ENCODE data around the gene PTGES2. TPM values are rescaled to one million over a fixed set of nuclear protein-coding genes. Genes with fewer than 3 reads are reported as not detected.

Gene PTGES2
- total RNA-seq, 2 experiments from 2014 or later: 51.8 to 53.2 TPM

- Mint-ChIP-seq H3K27me3 (no peaks in the 10 kb centered on the region), H3K4me3 (no peak overlapping the region), H3K9me3 (no peaks in the 10 kb centered on the region), H3K4me1 (peaks cover 3% of the 10 kb centered on the region), H3K27ac (peak overlapping the region; percentile 34), H3K36me3 (no peaks in the 10 kb centered on the region)
- POLR2A ChIA-PET: no interaction called here
- DNase-seq: no peak
- no peak for ATAC-seq (ENCODE audit: low read depth)
Observed at GRCh38 chr9:128149951-128150593, 22.5 kb upstream of the PTGES2 start.

- DNase-seq (no peak), ATAC-seq (ENCODE audit: low read depth) (no peak)
- H3K4me3 Mint-ChIP-seq: no peak within 1 kb of the TSS
- H3K27me3 Mint-ChIP-seq: no peaks in the 10 kb centered on the region
- POLR2A ChIA-PET: no interaction called here
- peaks cover 3% of the 10 kb centered on the region for H3K4me1 Mint-ChIP-seq
- peak within 1 kb of the TSS; percentile 34 for H3K27ac Mint-ChIP-seq
- H3K36me3 Mint-ChIP-seq: no peaks in the 10 kb centered on the region
- H3K9me3 Mint-ChIP-seq: no peaks in the 10 kb centered on the region
Observed at GRCh38 chr9:128149001-128149701, 21.6 kb upstream of the PTGES2 start, which contains the start of gene LCN2. TSS of gene LCN2 (plus strand) at chr9:128149453. CDS start at chr9:128149526, 73 bp downstream.

- no peaks in the 10 kb centered on the region for H3K9me3 Mint-ChIP-seq
- no peaks in the 10 kb centered on the region for H3K36me3 Mint-ChIP-seq
- peaks cover 3% of the 10 kb centered on the region for H3K4me1 Mint-ChIP-seq
- ATAC-seq (ENCODE audit: low read depth): no peak
- H3K27me3 Mint-ChIP-seq: no peaks in the 10 kb centered on the region
- DNase-seq: no peak
- H3K27ac Mint-ChIP-seq: no peak overlapping the region
- H3K4me3 Mint-ChIP-seq: no peak overlapping the region
- POLR2A ChIA-PET: no interaction called here
Observed at GRCh38 chr9:128148509-128149000, 21.0 kb upstream of the PTGES2 start.

- Mint-ChIP-seq H3K4me1 (peaks cover 12% of the 10 kb centered on the region), H3K4me3 (no peak overlapping the region), H3K27ac (no peak overlapping the region), H3K36me3 (peaks cover 2% of the 10 kb centered on the region), H3K9me3 (peaks cover 1% of the 10 kb centered on the region), H3K27me3 (no peaks in the 10 kb centered on the region)
- POLR2A ChIA-PET: no interaction called here
- DNase-seq: no peak
- no peak for ATAC-seq (ENCODE audit: low read depth)
Observed at GRCh38 chr9:128146591-128147120, 19.1 kb upstream of the PTGES2 start.

GRCh38 chr9:128145951-128146351 is 18.4 kb upstream of the PTGES2 start:
- Mint-ChIP-seq H3K36me3 (peaks cover 2% of the 10 kb centered on the region), H3K4me3 (no peak overlapping the region), H3K27ac (no peak overlapping the region), H3K4me1 (peaks cover 12% of the 10 kb centered on the region), H3K27me3 (no peaks in the 10 kb centered on the region), H3K9me3 (peaks cover 1% of the 10 kb centered on the region)
- DNase-seq (no peak), ATAC-seq (ENCODE audit: low read depth) (no peak)
- POLR2A ChIA-PET: no interaction called here

- DNase-seq: no peak
- Mint-ChIP-seq H3K27ac (no peak overlapping the region), H3K4me1 (peaks cover 12% of the 10 kb centered on the region), H3K36me3 (peaks cover 2% of the 10 kb centered on the region), H3K4me3 (no peak overlapping the region), H3K27me3 (no peaks in the 10 kb centered on the region), H3K9me3 (peaks cover 1% of the 10 kb centered on the region)
- POLR2A ChIA-PET: no interaction called here
- no peak for ATAC-seq (ENCODE audit: low read depth)
Observed at GRCh38 chr9:128145536-128145935, 18.0 kb upstream of the PTGES2 start.

- DNase-seq (no peak), ATAC-seq (ENCODE audit: low read depth) (no peak)
- Mint-ChIP-seq H3K27me3 (no peaks in the 10 kb centered on the region), H3K27ac (no peak overlapping the region), H3K4me3 (no peak overlapping the region), H3K9me3 (peaks cover 1% of the 10 kb centered on the region), H3K36me3 (peaks cover 2% of the 10 kb centered on the region), H3K4me1 (peaks cover 9% of the 10 kb centered on the region)
- POLR2A ChIA-PET: interaction anchor here (0.6 kb wide), 1 partner anchor 350 kb away, joined by 4 read pairs; no protein-coding TSS in a partner anchor
Observed at GRCh38 chr9:128144239-128145181, 17.0 kb upstream of the PTGES2 start.

- ATAC-seq (ENCODE audit: low read depth) (no peak), DNase-seq (no peak)
- Mint-ChIP-seq H3K4me1 (peaks cover 9% of the 10 kb centered on the region), H3K36me3 (peaks cover 2% of the 10 kb centered on the region), H3K4me3 (no peak overlapping the region), H3K27ac (peak overlapping the region; percentile 79), H3K9me3 (peaks cover 1% of the 10 kb centered on the region), H3K27me3 (no peaks in the 10 kb centered on the region)
- POLR2A ChIA-PET: interaction anchor here (0.6 to 2.2 kb wide), 2 partner anchors 16 to 349 kb away, joined by 4 to 7 read pairs; partner anchors contain the start of gene BBLN
Observed at GRCh38 chr9:128143525-128144238, 16.2 kb upstream of the PTGES2 start.

GRCh38 chr9:128142596-128142995 is 15.1 kb upstream of the PTGES2 start:
- peak overlapping the region; percentile 93 for H3K27ac Mint-ChIP-seq
- H3K27me3 Mint-ChIP-seq: no peaks in the 10 kb centered on the region
- peaks cover 1% of the 10 kb centered on the region for H3K9me3 Mint-ChIP-seq
- DNase-seq (no peak), ATAC-seq (ENCODE audit: low read depth) (no peak)
- no peak overlapping the region for H3K4me3 Mint-ChIP-seq
- H3K36me3 Mint-ChIP-seq: peaks cover 2% of the 10 kb centered on the region
- peaks cover 9% of the 10 kb centered on the region for H3K4me1 Mint-ChIP-seq
- POLR2A ChIA-PET: interaction anchor here (0.6 to 2.2 kb wide), 4 partner anchors 15 to 1462 kb away, joined by 3 to 7 read pairs (median 4); partner anchors contain the start of genes BBLN and PTGES2

GRCh38 chr9:128142061-128142460 is 14.5 kb upstream of the PTGES2 start:
- peak overlapping the region; percentile 93 for H3K27ac Mint-ChIP-seq
- H3K4me1 Mint-ChIP-seq: peaks cover 9% of the 10 kb centered on the region
- POLR2A ChIA-PET: interaction anchor here (0.7 to 2.2 kb wide), 5 partner anchors 14 to 1462 kb away, joined by 3 to 7 read pairs (median 4); partner anchors contain the start of genes BBLN and PTGES2
- H3K27me3 Mint-ChIP-seq: no peaks in the 10 kb centered on the region
- H3K4me3 Mint-ChIP-seq: peak overlapping the region; percentile 77
- peaks cover 2% of the 10 kb centered on the region for H3K36me3 Mint-ChIP-seq
- DNase-seq (no peak), ATAC-seq (ENCODE audit: low read depth) (peak; percentile 100)
- peaks cover 1% of the 10 kb centered on the region for H3K9me3 Mint-ChIP-seq

- ATAC-seq (ENCODE audit: low read depth) (no peak), DNase-seq (no peak)
- Mint-ChIP-seq H3K27me3 (no peaks in the 10 kb centered on the region), H3K36me3 (peaks cover 2% of the 10 kb centered on the region), H3K9me3 (peaks cover 1% of the 10 kb centered on the region), H3K4me3 (no peak overlapping the region), H3K4me1 (peaks cover 9% of the 10 kb centered on the region), H3K27ac (peak overlapping the region; percentile 93)
- POLR2A ChIA-PET: interaction anchor here (0.7 to 2.2 kb wide), 4 partner anchors 14 to 20 kb away, joined by 3 to 7 read pairs (median 4); partner anchors contain the start of genes BBLN and PTGES2
Observed at GRCh38 chr9:128141604-128142003, 14.1 kb upstream of the PTGES2 start.

GRCh38 chr9:128139621-128140020 is 12.1 kb upstream of the PTGES2 start:
- peaks cover 9% of the 10 kb centered on the region for H3K27me3 Mint-ChIP-seq
- no peak for ATAC-seq (ENCODE audit: low read depth)
- POLR2A ChIA-PET: no interaction called here
- peaks cover 2% of the 10 kb centered on the region for H3K36me3 Mint-ChIP-seq
- peaks cover 1% of the 10 kb centered on the region for H3K9me3 Mint-ChIP-seq
- no peak overlapping the region for H3K27ac Mint-ChIP-seq
- DNase-seq: no peak
- peaks cover 14% of the 10 kb centered on the region for H3K4me1 Mint-ChIP-seq
- no peak overlapping the region for H3K4me3 Mint-ChIP-seq
